ENCODE data around the gene EFHC1.
A peak's percentile ranks its signal among the peaks of the same experiment; 100 is the strongest.

EFHC1 gene

DNA sequence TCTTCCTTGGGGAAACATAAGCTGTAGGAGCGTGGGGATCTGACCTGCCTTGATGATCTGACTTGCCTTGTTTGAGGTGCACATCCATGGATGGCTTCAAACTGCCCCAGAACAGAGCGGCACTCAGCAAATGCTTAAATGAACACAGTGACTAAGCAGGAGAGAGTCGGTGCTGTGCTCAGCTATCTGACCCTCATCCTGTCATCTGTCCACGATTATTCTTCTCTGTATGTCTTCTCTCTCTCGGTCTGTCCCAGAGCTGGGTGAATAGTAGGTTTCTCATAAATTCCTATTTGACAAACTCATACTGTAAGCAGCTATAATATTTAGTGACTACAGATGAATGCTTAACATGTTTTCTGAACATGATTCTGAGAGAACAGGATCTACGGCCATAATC is 119.5 kb downstream of the EFHC1 start:
- no peak for DNase-seq (ENCODE audit: low read depth)

DNA sequence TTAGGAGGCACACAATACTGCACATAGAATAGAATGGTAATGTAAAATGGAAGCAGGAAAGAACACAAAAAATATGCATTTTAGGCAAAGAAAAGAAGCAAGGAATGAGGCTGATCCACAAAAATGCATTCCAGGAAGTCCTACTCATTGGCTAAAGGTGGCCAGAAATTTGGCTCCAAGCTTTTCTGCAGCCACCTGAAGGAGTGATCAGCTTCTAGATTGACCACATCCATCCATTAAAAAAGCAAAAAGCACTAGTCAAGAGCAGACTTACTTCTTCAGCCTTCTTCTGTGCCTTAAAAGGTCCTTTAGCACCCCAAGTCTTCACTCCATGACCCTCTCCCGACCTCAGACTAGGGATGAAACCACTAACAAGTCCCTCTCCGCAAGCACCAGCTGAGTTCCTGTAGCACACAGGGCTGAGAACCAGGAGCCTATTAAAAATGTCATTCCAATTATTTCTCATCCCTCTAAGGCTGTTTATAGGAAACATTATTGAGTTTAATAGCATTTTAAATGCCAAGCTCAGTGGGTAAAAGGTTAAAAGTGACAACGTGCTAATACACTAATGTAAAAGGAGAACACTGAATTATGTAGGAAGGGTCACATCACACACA is 120.3 kb downstream of the EFHC1 start:
- no peak for DNase-seq (ENCODE audit: low read depth)

DNA sequence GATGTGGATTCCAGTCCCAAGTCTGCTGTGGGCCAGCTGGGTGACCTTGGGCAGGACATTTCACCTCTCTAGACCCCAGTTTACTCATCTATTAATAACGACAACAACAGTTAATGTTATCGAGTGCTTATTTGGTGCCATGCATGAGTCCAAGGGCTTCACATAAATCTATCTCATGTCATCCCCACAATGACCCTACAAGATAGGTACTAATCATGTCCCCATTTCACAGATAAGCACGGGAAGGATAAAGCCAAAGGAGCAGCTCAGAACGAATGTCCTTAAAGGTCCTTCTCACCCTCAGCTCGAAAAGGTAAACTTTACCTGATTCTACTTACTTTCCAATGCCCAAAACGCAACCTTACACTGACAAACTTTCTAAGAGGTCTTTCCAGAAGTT is 121.0 kb downstream of the EFHC1 start:
- no peak for DNase-seq (ENCODE audit: low read depth)

DNA sequence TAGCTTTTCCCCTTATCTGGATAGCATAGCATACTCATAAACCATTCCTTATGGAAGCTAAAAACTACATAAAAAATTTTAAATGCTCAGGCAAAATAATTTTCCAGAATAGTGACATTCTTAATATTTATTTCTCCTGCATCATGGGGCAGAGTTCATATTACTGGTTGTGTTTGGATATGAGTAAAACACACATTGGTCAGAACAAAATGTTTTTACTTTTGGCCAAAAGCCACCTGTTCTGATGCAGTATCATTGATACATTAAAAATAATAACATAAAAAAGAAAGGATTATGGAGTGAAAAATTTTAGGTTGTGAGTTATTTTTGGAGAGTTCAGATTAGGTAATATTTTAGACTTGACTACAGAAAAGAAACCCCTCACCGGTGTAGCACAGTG is 123.1 kb downstream of the EFHC1 start:
- DNase-seq (ENCODE audit: low read depth), result no peak

DNA sequence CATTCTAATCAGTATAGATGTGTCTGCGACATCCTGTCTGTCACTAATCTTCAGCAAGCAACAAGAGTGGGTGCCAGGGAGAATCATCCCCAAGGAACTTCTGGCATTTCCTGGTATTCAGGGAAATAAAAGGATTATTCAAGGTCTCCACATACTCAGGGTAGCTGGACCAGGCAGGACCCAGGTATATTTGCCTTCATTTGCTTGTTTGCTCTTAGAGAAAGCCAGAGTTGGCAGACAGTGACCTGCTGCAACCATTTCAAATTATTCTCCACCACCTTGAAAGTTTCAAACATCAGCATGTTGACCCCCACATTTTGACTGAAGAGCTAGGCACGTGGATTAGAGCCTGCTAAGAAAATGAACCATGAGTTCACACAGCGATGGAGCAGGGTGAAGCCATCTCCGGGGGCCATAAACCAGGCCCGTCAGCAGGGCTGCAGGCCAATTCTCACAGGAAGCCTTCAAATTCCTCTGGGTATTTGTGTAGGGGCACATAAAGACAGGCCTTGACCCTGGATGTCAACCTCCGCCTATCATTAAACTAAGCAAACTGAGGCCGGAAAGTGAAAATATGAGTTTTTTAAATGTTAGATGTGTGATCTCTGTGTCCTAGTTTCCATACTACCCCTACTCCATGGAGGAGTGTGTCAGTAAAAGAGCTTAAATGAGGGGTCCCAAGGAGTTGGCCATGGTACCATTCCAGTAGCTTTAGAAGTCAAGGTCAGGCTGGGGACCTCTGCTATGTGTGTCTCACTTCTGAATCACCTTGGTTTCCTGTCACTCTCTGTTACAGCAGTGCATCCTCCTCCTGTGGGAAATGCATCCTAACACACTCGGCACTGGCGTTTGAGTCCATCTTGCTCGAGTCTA is 123.8 kb downstream of the EFHC1 start:
- no peak for DNase-seq (ENCODE audit: low read depth)

DNA sequence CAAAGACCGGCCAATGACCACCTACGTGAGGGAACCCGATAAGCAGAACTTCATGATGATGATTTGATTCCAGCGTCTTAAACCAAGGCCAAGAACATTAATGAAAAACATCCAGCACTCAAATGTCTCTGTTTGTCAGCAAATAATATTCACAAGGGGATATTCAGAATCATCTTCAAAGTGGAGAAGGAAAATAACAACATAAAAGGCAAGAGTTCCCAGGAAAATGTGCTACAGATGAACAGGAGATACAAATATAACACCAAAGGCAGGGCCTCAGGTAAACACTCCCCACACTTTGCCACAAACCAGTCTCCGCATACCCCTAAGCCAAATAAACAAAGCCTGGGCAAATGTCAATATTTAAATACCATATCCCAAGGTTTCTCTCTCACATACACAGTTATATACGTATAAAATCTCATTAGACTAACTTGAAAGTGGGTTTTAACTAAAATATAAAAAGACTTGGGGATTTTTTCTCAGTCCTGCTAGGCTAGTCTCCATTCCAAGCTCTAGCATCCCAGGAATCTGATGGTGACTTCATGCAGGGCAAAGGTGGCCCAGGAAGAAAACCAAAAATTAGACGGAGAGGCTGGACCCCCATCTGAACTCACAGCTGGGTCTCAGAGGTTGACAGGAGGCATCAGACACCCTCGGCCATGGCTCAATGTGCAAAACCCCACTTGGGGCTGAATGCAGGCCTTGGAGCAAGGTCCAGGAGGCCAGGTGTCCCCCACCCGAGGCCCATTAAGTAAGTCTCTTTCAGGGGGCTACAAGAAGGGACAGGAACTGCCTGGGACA is 124.7 kb downstream of the EFHC1 start:
- DNase-seq (ENCODE audit: low read depth), result no peak

DNA sequence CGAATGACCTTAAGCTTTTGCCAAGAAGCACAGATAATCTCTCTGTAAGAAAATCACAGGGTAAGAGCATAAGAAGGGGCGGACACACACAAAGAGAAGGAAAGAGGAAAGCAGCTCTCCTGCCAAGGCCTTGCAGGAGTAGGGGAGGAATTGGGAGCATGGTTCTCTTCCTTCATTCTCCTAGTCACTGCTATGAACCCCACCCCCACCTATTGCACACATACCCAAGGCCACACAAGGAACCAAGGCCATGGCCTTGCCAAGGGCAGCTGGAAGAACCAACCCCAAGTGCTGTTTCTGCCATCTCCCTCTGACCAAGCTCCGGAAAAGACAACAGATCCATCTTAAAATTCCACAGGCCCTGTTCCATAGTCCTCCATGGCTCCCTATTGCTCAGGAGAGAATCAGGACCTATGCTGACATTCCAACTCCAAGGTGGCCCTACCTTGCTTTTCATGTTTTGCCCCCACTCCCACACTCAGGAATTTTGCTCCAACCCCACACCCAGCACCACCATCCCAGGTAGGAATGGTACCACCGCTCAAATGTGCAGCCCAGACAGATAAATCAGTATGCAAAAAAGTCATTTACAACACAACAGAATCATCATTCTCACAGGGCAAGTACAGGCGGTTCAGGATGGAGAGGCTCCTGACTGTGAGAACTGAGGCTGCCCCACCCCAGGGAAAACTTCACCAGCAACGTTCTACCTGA is 125.4 kb downstream of the EFHC1 start:
- DNase-seq (ENCODE audit: low read depth), result no peak

DNA sequence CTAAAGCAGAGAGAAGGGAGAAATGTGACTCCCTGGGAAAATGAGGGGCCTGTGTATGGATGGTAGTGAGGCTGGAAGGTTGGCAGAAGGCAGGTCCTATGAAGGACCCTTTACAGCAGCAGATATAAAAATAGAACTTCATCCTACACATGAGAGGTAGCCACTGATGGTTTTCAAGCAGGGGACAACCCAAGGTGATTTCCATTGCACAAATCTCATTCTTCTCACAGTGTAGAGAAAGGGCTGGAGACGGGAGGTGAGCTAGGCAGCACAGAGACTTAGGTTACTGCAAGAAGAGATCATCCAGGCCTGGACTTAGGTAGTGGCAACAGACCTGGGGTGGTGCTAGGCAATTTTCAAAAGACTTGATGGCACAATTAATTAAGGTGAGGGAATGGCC is 126.0 kb downstream of the EFHC1 start:
- DNase-seq (ENCODE audit: low read depth), result no peak

DNA sequence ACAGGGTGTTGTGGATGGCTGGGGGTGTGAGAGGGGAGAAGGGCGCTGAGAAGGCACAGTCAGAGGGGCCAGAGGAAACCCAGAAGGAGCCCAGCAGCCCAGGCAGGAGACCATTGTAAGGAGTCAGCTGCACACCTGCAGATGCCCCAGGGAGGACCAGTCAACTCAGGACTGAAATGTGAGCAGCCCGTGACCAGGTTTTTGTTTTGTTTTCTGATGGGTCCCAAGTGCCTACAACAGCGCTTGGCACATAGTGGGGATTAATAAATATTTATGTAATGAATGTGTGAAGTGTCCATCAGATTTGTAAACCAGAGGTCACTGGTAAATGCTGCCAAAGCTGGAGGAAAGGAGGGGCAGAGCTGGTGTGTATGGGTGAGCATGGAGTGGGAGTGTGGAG is 126.5 kb downstream of the EFHC1 start:
- no peak for DNase-seq (ENCODE audit: low read depth)

DNA sequence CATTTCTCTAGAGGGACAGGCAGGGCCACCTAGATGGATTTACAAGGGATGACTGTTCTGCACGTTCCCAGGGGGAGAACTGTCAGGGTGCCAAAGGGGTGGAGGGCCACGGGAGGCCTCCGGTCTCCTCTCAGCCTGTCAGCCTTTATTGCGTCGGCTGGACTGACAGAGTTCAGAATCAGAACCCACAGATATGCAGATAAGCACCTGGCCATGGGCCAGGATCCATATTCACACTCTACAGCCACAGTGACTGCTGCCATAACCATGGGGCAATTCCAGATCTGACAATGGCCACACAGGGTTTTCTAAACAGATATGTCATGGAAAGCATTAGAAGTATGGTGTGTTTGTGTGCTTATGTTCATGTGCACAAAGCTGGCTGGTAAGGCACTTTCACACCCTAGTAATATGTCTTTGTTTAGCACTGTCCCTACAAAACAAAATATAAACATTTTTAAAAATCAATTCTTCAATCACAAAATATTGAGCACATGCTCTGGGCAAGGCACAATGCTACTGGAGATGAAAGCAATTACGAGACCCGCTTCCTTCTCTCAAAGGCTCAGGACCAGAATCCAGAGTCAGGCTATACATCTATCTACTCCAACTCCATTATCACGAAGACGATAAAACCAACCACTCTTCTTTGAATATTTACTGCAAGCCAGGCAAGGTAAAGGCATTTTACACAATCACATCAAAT is 127.7 kb downstream of the EFHC1 start:
- DNase-seq (ENCODE audit: low read depth), result no peak

DNA sequence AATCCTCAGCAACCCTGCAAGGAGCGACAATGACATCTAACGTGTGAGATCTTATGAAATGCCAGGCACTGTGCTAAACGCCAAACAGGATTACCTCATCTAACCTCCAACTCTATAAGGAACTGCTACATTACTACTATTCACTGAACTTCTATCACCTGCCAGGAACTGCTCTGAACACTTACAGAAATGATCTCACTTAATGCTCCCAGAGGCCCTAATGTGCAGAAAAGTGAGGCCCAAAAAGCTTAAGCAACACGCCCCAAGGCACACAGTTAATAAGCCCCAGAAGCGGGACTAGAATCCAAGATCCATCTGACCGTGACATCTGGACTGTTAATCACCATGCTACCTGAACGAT is 128.2 kb downstream of the EFHC1 start:
- DNase-seq (ENCODE audit: low read depth), result no peak

DNA sequence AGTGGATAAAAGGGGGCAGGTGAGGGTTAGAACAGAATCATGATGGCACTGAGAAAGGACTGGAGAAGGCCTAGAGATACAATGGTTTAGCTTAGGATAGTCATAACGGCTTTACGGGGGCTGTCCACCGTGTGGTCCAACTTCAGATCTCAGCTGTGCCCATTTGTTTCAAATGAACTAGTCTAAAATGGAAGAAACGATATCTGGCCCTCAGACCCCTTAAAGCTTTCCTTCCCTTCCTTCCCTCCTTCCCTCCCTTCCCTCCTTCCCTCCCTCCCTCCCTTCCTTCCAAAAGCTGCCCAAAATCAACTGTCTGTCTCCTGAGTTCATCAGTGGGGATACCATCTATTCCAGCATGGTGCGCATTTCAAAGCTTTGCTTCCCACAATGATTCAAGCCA is 128.9 kb downstream of the EFHC1 start:
- DNase-seq (ENCODE audit: low read depth), result no peak

DNA sequence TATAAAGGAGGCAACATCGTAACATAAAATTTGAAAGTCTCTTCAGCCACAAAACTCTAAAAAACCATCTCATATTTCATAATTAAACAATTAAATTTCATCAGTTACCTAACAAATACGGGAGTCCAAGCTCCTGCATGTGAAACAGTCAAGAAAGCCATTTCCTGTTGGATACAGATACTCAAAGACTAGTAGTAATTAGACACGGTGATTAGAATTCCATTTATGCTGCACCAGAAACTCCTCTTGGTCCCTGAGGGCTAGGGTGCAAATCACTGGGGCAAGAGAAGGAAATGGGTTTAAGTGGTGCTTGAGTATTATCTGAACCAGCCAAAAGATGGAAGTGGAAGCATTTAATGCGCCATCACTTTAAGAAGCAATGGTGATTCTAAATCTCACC is 129.3 kb downstream of the EFHC1 start:
- no peak for DNase-seq (ENCODE audit: low read depth)

DNA sequence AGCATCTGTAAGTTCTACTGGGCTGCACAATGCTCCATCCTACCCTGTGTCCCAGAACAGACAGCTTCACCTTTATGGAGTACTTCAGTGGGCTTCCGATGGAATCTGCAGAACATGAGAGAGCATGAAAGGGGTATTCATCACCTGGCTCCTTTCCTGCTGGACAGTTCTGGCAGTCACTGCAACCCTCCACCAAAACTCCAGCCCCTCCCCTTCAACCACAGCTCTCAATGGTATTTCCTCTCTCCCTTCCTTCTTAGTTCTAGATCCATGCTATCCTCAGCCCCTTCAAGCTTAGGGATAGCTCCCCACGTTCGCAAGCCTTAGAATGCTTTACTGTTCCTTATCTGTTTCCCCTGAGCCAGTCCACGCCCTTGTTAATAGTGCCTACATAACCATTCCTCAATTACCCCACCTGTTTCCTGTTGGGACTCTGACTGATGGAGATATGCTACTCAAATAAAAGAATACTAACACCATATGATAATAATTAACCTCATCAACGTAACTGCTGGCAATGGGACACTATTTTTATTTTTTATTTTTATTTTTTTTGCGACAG is 130.0 kb downstream of the EFHC1 start:
- no peak for DNase-seq (ENCODE audit: low read depth)

DNA sequence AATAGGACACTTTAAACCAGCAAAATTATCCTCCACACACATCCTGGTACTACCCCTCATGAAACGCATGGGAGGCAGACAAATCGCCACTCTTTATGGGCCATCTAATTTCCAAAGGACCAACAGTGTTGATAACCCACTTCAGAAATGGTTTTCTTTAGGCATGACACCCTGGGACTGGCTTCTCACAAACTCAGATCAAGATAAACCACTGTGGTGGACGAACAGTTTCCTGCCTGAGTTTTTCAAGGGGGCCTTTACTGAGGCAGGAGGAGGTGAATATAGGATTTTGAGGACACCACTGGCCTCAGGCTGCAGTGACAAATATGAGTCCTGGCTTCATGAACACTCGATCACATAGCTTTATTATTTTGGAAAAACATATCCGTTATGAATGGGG is 130.7 kb downstream of the EFHC1 start:
- no peak for DNase-seq (ENCODE audit: low read depth)

DNA sequence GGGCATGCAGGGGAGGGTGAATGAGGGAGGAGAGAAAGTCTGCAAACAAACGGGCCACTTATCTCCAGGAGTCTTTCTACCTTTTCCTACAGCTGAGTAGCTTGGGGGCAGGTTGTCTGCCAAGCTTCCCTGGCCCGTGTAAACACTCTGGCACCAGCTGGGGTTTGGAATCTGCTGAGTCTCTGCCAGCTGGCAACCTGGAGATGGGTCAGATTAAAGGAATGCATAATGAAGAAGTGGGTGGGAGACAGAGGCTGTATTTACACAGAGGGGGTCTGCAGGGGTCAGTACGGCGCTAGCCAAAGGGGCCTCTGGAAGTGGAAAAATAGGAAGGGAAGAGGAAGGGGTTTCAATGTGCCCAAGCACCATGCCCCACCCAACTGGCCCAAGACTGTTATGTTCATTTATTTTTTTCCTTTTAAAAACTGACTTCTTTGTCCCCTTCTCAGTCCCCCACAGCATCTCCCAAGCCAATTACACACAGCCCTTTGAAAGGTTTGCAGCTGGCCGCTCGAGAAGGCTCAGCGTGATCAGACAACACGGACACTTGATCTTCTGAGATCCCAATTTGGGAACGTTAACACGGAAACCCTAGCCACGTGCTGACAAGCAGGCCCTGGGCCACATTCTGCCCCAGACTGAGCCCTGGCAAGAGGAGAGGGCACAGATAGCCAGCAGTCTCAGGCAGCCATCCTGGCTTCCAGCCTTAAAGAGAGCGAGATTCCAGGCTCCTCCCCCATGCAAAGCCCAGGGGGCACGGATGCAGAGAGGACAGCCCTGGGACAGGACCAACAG is 131.5 kb downstream of the EFHC1 start:
- peak; percentile 60 for DNase-seq (ENCODE audit: low read depth)

DNA sequence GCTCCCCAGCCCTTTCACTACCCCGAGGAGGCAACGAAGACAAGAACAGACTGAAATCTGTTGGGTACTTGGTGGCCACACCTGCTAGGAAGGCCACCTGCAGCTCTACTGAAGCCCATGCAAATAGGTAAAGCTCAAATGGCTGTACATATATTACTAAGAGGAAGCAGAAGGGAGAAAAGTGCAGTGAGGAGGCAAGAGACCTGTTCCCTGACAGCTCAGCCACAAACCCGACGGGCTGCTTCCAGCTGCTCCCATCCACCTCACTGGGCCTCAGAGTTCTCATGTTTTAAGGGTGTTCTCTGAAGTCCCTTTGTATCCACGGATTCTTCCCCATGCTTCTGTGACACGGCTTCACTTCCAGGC is 132.1 kb downstream of the EFHC1 start:
- DNase-seq (ENCODE audit: low read depth), result no peak

DNA sequence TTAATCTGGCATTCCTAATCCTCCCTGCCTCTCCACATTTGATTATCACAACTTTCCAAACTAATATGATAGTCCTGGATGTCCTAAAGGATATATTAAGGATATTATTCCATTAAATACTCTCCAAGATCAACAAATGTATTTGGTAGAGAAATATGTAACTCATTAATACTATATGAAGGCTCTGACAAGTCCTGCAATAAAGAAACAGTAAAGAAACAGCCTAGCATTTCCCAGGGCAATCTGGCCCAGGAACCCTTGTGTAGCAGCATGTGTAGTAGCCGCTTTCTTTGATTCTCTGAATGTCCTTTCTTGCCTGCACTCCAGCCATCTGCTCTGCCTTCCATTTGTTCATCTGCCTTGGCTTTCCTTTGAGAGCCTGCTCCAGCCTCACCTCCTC is 133.0 kb downstream of the EFHC1 start:
- no peak for DNase-seq (ENCODE audit: low read depth)

DNA sequence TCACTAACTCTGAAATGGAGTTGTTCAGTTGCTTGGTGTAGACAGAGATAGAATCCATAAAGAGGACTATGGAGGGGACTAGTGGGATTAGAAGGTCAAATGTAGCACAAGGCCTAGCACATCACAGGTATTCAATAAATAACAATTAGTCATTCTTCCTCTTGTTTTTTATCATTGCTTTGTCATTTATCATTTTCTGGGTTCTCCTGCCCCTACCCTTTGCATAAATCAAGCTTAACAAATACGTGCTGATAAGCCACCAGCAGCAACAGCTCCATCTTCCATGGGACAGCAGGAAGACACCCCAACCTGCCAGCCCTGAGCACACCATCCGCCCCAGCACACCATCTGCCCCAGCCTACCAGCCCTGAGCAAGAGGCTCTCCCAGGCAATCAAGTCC is 133.6 kb downstream of the EFHC1 start:
- DNase-seq (ENCODE audit: low read depth), result no peak

DNA sequence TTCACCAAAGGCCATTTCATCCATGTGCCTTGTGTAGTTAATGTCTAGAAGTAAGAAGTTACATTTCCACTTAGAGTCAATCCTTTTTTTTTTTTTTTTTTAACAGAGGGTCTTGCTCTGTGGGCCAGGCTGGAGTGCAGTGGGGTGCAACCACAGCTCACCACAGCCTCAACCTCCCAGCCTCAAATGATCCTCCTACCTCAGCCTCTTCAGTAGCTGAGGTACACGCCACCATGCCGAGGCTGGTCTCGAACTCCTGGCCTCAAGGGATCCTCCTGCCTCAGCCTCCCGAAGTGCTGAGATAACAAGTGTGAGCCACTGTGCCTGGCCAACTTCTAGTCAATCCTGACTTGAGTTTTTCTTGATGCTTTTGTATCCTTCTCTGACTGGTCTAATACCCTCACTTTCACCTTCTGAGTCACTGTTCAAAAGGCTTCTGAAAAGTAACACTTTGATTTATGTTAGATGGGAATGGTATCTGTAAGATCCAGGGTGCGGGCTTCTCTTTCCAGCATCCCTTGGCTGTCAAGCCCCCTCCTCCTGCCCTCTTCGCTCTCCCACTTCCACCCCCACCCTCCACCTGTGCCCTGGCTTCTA is 134.6 kb downstream of the EFHC1 start:
- DNase-seq (ENCODE audit: low read depth), result no peak

All from fibroblast of the conjunctiva (primary cell).